Choroid plexus epithelial cell (primary cell): ENCODE results near the gene MCTP1.
A peak's percentile ranks its signal among the peaks of the same experiment; 100 is the strongest.

Experiments used
- DNase-seq: peaks from one replicate; pipeline ENCODE4 v3.0.0-alpha.2; 2010; ENCODE audit warnings: low read depth
- H3K4me3 ChIP-seq: 2 replicates; pipeline ENCODE4 v1.5.1; 2011; ENCODE audit warnings: low read depth, mild to moderate bottlenecking, control low read depth, low read length, moderate library complexity
- TF ChIP-seq, protein P1 (sequence below): conservative IDR thresholded peaks from 2 replicates; pipeline ENCODE4 v1.5.1; 2011; ENCODE audit warnings: low read depth, mild to moderate bottlenecking, control low read depth, inconsistent platforms, low read length, moderate library complexity

The MCTP1 gene

GRCh38 chr5:94812232-94812631, 472.7 kb downstream of the MCTP1 start:
- no peak for DNase-seq
- no peak overlapping the region for H3K4me3 ChIP-seq
- TF ChIP-seq, protein P1, sequence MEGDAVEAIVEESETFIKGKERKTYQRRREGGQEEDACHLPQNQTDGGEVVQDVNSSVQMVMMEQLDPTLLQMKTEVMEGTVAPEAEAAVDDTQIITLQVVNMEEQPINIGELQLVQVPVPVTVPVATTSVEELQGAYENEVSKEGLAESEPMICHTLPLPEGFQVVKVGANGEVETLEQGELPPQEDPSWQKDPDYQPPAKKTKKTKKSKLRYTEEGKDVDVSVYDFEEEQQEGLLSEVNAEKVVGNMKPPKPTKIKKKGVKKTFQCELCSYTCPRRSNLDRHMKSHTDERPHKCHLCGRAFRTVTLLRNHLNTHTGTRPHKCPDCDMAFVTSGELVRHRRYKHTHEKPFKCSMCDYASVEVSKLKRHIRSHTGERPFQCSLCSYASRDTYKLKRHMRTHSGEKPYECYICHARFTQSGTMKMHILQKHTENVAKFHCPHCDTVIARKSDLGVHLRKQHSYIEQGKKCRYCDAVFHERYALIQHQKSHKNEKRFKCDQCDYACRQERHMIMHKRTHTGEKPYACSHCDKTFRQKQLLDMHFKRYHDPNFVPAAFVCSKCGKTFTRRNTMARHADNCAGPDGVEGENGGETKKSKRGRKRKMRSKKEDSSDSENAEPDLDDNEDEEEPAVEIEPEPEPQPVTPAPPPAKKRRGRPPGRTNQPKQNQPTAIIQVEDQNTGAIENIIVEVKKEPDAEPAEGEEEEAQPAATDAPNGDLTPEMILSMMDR = no peak

DNA sequence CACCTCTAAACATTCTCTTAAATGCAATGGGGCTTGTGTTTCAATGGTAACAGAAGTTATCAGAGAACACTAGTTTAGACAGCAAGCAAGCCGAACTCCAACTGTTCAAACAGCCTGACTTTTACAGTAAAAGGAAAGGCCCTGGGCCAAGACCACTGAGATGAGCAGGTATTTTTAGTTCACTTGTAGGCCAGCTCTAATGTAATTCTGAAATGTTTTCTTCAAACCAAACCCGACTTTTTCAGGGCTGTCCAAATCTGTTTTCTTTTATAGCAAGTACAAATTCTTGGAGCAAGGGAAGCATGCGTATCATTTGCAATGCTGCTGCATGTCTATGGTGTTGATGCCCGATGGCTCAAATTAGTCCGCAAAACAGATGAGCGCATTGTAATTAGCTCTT, 473.6 kb downstream of the MCTP1 start:
- no peak for DNase-seq
- no peak overlapping the region for H3K4me3 ChIP-seq
- TF ChIP-seq, protein P1 = no peak

DNA sequence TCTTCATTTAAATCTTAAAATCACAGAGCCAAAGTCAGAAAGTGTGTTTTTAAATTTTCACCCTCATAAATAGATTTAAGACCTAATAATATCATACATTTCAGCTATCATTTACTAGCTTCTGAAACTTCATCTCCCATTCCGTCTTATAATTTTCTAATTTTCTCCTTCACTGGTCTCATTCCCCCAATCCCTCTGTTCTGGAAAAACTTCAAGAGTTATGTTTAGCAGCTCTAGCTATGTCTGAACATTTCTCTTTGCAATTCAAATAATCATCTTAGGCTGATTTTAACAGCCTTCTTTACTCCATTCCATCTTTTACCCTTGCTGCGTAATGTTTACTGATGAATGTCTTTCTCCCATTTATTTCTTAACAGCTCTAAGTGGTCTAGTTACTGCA, 474.0 kb downstream of the MCTP1 start:
- no peak overlapping the region for H3K4me3 ChIP-seq
- DNase-seq = no peak
- TF ChIP-seq, protein P1 = no peak

DNA sequence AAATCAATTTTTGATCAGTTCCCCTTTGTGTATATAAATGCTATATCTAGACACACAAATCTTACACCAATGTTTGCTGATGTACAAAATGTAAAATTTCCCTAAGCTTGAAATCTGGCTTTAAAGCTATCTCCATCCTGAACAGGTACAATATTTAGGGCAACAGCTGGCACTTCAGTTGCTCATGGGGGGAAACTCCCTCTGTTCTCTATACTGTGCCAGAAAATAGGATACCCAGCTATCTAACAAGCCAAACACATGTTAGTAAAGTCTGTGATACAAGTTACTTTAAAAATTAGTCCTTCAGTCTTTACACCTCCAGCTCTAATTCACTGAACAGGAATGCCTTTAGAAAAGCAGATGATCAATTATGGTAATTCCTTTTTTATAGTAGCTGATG, 474.6 kb downstream of the MCTP1 start:
- no peak overlapping the region for H3K4me3 ChIP-seq
- DNase-seq = no peak
- TF ChIP-seq, protein P1 = no peak

- no peak for DNase-seq
- no peak overlapping the region for H3K4me3 ChIP-seq
Observed at GRCh38 chr5:94808497-94808896, 476.4 kb downstream of the MCTP1 start.

DNA sequence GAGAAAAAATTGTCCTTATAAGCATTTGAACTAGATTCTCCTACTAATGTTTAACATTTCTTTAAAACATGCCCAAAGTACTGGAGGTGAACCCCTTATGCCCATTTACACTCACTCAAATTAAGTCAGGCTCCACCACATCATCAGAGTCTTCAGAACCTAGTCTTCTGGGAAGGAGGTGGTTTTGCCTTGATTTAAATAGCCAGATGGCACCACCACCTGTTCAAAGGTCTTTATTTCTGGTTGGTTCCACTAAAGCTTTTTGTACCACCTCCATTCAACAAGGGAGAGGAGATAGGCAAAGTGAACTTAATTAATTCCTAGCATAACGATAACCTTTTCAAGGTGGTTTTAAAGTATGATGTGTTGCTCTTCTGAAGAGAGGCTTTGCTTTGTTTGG, 476.9 kb downstream of the MCTP1 start:
- TF ChIP-seq, protein P1 = no peak
- DNase-seq = no peak

More at GRCh38 chr5:94808497-94808896, 476.4 kb downstream of the MCTP1 start:
- TF ChIP-seq, protein P1 = no peak

GRCh38 chr5:94802450-94802849, 482.4 kb downstream of the MCTP1 start:
- TF ChIP-seq, protein P1 = no peak
- H3K4me3 ChIP-seq = no peak overlapping the region
- peak; percentile 17 for DNase-seq

More for the DNA sequence above, 476.9 kb downstream of the MCTP1 start:
- no peak overlapping the region for H3K4me3 ChIP-seq
